ENCODE measurements around the gene MTFR2. TPM values are rescaled to one million over a fixed set of nuclear protein-coding genes. Genes with fewer than 3 reads are reported as not detected.

Gene MTFR2
- total RNA-seq, 2 experiments from 2014 or later: 20.4 to 21.4 TPM

DNA sequence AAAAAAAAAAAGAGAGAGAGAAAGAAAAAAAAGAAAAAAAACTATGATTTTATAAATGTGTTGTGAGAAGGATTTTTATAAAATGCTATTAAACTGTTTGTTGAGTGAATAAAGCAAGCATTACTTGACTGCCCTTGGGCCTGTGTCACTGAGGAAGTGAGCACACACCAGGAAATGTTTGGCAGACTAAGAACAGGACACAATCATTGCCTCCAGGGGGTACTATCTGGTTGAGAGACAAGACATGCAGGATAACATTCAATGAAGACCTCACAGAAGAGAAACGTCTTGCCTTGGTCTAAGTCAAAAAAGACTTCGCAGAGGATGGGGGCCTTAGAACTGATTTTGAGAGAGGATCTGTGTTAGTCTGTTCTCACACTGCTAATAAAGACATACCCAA lies 40.6 kb downstream of the MTFR2 start:
- POLR2A ChIA-PET: no interaction called here
- no peak overlapping the region for H3K4me3 Mint-ChIP-seq
- no peaks in the 10 kb centered on the region for H3K4me1 Mint-ChIP-seq
- CTCF ChIA-PET: no interaction called here
- no peaks in the 10 kb centered on the region for H3K36me3 Mint-ChIP-seq (ENCODE audit: low read depth)
- H3K9me3 Mint-ChIP-seq: no peaks in the 10 kb centered on the region
- H3K27me3 Mint-ChIP-seq: peaks cover 2% of the 10 kb centered on the region
- DNase-seq: no peak
- H3K27ac Mint-ChIP-seq: no peak overlapping the region

DNA sequence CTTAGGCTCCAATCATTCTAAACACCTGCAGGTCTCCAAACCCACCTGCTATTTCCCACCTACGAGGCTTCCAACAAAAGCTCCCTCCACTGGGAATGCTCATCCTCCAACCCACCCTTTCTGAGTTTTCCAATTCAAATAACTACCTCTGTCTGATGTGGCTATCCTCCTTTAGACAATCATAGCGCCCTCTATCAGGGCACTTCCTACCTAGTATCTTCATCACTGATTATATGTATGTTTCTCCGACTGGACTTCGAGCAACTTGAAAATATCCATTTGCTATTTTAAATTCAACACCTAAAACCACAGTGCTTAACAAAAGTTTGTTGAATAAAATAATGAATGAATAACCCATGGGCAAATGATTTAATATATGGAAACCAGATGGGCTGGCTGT lies 41.3 kb downstream of the MTFR2 start:
- CTCF ChIA-PET: no interaction called here
- POLR2A ChIA-PET: no interaction called here
- no peak overlapping the region for H3K4me3 Mint-ChIP-seq
- no peak overlapping the region for H3K27ac Mint-ChIP-seq
- H3K36me3 Mint-ChIP-seq (ENCODE audit: low read depth): no peaks in the 10 kb centered on the region
- H3K9me3 Mint-ChIP-seq: no peaks in the 10 kb centered on the region
- DNase-seq: no peak
- peaks cover 2% of the 10 kb centered on the region for H3K27me3 Mint-ChIP-seq
- H3K4me1 Mint-ChIP-seq: no peaks in the 10 kb centered on the region

DNA sequence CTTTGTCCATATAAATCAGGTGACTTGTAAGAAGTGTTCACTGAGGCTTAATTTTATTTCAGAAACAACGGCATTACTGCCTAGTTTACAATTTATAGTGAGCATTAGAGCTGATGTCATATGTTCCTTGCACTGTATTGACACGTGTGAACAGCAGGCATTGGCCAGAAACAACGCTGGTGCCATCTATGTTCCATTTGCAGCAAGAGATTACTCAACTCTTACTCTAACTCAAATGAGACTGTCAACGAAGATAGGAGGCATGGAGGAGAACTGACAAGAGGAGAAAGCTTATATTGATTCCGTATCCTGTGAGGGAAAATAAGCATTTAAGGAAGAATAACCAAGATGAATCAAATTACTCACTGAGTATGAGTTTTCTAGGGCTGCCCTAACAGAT lies 48.4 kb downstream of the MTFR2 start:
- Mint-ChIP-seq H3K4me3 (no peak overlapping the region), H3K27ac (no peak overlapping the region), H3K36me3 (ENCODE audit: low read depth) (no peaks in the 10 kb centered on the region), H3K4me1 (no peaks in the 10 kb centered on the region), H3K9me3 (no peaks in the 10 kb centered on the region), H3K27me3 (peaks cover 6% of the 10 kb centered on the region)
- no peak for DNase-seq
- ChIA-PET POLR2A (no interaction called here), CTCF (interaction anchor here (1.0 kb wide), 1 partner anchor 25 kb away, joined by 3 read pairs; no protein-coding TSS in a partner anchor)

DNA sequence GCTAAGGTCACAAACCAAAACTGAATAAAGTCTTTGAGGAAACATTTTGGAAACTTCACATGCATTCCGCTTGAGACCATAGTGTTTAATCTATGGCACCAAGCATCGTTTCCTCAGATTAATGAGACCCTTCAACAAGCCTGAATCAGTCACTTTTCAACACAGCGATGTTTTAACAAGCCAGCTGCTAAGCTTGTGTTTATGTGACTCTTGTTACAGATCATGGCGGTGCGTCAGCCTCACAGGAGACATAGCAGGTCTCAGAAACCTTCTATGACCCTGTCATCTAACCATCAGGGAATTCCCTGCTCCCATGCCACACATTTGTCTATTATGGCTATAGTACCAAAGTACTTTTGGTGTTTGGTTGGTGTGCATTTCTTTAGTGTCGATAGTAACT lies 57.2 kb downstream of the MTFR2 start:
- Mint-ChIP-seq H3K27ac (no peak overlapping the region), H3K4me1 (no peaks in the 10 kb centered on the region), H3K36me3 (ENCODE audit: low read depth) (no peaks in the 10 kb centered on the region), H3K9me3 (no peaks in the 10 kb centered on the region), H3K27me3 (peaks cover 15% of the 10 kb centered on the region), H3K4me3 (no peak overlapping the region)
- DNase-seq: no peak
- ChIA-PET CTCF (no interaction called here), POLR2A (no interaction called here)

DNA sequence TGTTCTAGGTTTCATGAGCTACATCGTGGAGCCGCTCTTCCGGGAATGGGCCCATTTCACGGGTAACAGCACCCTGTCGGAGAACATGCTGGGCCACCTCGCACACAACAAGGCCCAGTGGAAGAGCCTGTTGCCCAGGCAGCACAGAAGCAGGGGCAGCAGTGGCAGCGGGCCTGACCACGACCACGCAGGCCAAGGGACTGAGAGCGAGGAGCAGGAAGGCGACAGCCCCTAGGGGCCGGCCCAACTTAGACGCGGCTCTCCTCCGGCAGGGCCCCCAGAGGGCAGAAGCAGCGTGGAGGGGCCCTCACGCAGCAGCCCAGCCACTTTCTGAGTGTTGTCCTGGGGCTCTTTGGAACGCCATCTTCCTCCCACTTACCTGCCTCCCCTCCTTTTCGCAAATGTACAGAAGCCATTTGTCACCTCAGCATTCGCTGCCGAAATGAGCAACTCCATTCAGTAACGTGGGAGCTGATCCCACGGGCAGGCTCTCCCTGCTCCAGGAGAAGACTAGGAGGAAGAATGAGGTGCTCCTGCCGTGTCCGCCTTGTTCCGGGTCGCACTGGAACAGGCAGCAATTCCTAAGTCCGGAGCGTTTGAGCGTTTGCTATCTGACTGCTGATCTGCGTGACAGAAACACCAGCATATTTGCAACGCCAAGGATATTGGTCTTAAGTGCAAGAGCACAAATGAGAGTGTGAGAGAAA lies 58.4 kb downstream of the MTFR2 start:
- POLR2A ChIA-PET: no interaction called here
- peaks cover 15% of the 10 kb centered on the region for H3K27me3 Mint-ChIP-seq
- no peaks in the 10 kb centered on the region for H3K36me3 Mint-ChIP-seq (ENCODE audit: low read depth)
- CTCF ChIA-PET: no interaction called here
- H3K4me3 Mint-ChIP-seq: no peak overlapping the region
- H3K4me1 Mint-ChIP-seq: no peaks in the 10 kb centered on the region
- no peak overlapping the region for H3K27ac Mint-ChIP-seq
- no peak for DNase-seq
- no peaks in the 10 kb centered on the region for H3K9me3 Mint-ChIP-seq

DNA sequence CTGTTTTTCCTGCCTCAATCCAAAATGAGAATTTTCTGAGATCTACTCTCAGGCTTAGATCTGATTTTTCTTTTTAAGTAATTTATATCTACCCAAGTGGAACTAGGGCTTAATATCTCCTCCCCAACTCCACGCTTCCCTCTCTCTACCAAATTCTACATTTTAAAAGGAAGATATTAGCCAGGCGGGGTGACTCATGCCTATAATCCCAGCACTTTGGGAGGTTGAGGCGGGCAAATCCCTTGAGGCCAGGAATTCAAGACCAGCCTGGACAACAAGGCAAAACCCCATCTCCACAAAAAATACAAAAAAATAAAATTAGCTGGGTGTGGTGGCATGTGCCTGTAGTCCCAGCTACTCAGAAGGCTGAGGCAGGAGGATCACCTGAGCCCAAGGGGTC lies 61.0 kb downstream of the MTFR2 start:
- Mint-ChIP-seq H3K27me3 (peaks cover 11% of the 10 kb centered on the region), H3K4me3 (no peak overlapping the region), H3K27ac (no peak overlapping the region), H3K36me3 (ENCODE audit: low read depth) (no peaks in the 10 kb centered on the region), H3K9me3 (no peaks in the 10 kb centered on the region), H3K4me1 (no peaks in the 10 kb centered on the region)
- ChIA-PET POLR2A (no interaction called here), CTCF (no interaction called here)
- DNase-seq: no peak

DNA sequence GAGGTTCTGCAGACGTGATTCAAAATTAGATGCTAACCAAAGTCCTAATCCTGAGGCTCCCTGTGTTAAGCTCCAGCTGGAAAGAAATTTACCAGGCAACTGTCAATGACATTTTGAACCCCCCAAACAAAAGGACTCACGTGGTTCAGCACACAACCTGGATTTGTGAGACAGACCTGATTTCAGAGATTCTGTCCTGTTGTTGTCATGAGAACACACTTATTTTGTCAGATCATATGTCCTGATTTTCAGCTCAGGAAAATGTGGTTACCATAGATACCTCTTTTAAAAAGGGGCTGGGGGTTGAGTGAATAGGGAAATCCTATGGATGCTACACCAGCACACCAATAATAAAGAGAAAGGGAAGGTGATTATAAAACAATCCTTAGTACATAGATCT lies 61.6 kb downstream of the MTFR2 start:
- H3K27me3 Mint-ChIP-seq: peaks cover 9% of the 10 kb centered on the region
- no peaks in the 10 kb centered on the region for H3K4me1 Mint-ChIP-seq
- CTCF ChIA-PET: no interaction called here
- no peak for DNase-seq
- POLR2A ChIA-PET: no interaction called here
- H3K27ac Mint-ChIP-seq: no peak overlapping the region
- H3K4me3 Mint-ChIP-seq: no peak overlapping the region
- no peaks in the 10 kb centered on the region for H3K9me3 Mint-ChIP-seq
- H3K36me3 Mint-ChIP-seq (ENCODE audit: low read depth): no peaks in the 10 kb centered on the region

DNA sequence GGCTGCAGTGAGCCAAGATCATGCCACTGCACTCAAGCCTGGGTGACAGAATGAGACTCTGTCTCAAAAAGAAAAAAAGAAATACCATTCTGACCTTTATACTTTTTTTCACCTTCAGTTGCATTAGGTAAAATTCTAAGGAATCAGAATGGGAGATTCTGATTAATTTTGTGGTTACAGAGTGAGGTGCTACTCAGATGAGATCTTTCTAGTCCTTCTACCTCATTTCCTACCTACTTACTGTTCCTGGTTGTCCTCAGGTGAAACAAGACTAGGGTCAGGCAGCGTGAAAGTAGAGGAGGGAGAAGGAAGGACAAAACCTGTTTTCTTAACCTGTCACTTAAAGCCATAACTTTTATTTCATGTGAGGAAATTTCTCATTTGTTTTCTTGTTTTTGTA lies 63.7 kb downstream of the MTFR2 start:
- peaks cover 8% of the 10 kb centered on the region for H3K27me3 Mint-ChIP-seq
- no peaks in the 10 kb centered on the region for H3K36me3 Mint-ChIP-seq (ENCODE audit: low read depth)
- ChIA-PET POLR2A (no interaction called here), CTCF (no interaction called here)
- H3K4me3 Mint-ChIP-seq: no peak overlapping the region
- no peaks in the 10 kb centered on the region for H3K9me3 Mint-ChIP-seq
- DNase-seq: no peak
- no peaks in the 10 kb centered on the region for H3K4me1 Mint-ChIP-seq
- no peak overlapping the region for H3K27ac Mint-ChIP-seq

DNA sequence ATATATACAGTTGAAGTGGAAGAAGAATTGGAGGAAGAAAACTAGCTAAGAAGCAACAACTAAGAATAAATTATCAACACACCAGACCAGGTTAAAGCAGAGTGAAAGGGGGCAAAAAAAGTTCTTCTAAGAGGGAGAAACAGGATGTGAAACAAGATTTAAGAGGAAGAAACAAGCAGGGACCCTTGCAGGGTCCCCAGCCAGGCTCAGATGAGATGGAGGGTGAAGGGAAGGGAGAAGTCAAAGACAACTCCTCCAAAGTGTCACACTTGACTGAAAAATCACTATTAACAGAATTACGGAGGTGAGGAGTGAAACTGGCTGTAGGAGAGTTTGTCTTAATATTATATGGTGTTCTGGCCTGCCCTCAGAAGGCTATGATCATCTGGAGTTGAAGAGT lies 65.4 kb downstream of the MTFR2 start:
- Mint-ChIP-seq H3K27me3 (peaks cover 4% of the 10 kb centered on the region), H3K4me1 (no peaks in the 10 kb centered on the region), H3K27ac (no peak overlapping the region), H3K4me3 (no peak overlapping the region), H3K9me3 (no peaks in the 10 kb centered on the region), H3K36me3 (ENCODE audit: low read depth) (no peaks in the 10 kb centered on the region)
- DNase-seq: no peak
- ChIA-PET CTCF (no interaction called here), POLR2A (no interaction called here)

DNA sequence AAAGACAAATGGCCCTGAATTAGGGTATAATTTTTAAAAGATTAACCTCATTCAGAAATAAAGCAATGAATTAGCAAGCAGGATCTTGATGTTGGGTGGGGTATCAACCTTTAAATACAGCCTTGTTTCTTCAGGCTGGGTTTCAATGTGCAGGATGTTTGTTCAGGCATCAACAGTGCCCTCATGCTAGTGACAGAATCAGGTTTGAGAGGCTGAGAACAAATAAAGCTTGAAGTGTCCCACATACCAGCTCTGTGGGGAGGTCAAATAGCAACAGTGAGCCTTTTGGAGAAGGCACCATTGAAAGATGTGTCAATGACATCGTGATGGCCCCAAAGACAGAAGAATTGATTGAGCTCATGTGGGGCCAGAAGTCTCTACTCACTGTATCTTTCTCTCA lies 68.2 kb downstream of the MTFR2 start:
- Mint-ChIP-seq H3K36me3 (ENCODE audit: low read depth) (no peaks in the 10 kb centered on the region), H3K4me1 (no peaks in the 10 kb centered on the region), H3K4me3 (no peak overlapping the region), H3K27ac (no peak overlapping the region), H3K27me3 (peaks cover 12% of the 10 kb centered on the region), H3K9me3 (no peaks in the 10 kb centered on the region)
- ChIA-PET POLR2A (no interaction called here), CTCF (no interaction called here)
- no peak for DNase-seq

DNA sequence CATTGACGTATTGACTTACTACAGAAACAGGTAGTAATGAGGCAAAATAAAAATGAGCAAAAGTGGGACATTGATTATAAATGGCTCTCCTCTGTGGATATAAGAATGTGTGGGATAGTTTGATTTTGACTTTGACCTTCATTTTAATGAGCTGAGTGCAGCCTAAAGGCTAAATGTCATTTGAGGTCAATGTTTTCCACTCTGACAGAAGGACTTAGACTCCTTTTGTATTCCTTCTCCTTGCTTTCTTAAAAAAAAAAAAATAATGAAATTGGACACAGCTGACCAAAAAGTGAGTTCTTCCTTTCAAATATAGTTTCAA lies 68.6 kb downstream of the MTFR2 start:
- no peak for DNase-seq
- Mint-ChIP-seq H3K4me1 (no peaks in the 10 kb centered on the region), H3K27me3 (peaks cover 12% of the 10 kb centered on the region), H3K4me3 (no peak overlapping the region), H3K9me3 (no peaks in the 10 kb centered on the region), H3K27ac (no peak overlapping the region), H3K36me3 (ENCODE audit: low read depth) (no peaks in the 10 kb centered on the region)
- ChIA-PET CTCF (no interaction called here), POLR2A (no interaction called here)

Other genes starting within 250 kb of the MTFR2 start
- 100 to 1,000 TPM; 128 to 132 TPM for gene BCLAF1, start 39.5 kb upstream of the MTFR2 start, total RNA-seq